Measurements from ENCODE around the gene CCDC57. TPM values are rescaled to one million over a fixed set of nuclear protein-coding genes. Genes with fewer than 3 reads are reported as not detected.

The CCDC57 gene
- total and polyA plus RNA-seq, 9 of the 15 experiments (the other 6 are each of a cell fraction or from before 2014, with no cell fraction given), result 0.83 to 36.2 (median 13.6) TPM

DNA sequence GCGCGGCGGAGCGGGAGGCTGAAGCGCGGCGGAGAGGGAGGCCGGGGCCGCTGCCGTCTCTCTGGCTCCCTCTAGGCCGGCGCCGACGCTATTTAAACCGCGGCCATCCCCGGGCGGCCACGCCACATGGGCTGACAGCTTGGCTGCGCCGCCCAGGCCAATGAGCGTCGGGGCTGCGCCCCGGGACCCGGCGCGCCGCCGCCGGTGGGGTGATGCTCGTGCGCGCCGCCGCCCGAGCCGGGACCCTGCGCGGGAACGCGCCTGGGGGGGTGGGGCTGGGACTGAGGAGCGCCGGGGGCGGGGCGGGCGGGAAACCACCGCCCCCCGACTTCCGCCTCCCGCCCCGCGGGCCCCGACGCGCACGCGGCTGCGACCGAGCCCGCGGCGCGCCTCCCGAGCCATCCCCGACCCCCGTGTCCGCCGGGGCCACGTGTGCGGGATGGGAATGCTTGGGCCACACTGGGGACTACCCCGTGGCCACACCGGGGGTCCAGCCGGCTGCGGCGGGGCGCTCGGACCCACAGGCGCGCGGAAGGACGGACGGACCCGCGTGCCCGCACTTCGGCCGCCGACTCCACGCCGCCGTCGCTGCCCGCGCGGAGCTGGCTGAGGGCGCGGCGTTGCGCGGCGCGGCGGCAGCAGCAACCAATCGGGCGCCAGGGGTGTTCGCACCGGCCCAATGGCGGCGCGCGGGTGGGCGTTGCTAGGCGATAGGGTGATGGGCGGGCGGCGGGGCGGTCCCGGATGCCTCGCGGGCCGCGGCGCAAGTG lies 114.3 kb downstream of the CCDC57 start, which contains the start of gene FASN (continued):
- TF ChIP-seq ELF4 (CRISPR knock-in tag; IDR thresholded peaks at IDR 0.05) (no peak), RBBP5 (IDR thresholded peaks at IDR 0.05; ENCODE audit: borderline replicate concordance, insufficient read depth, low read length, poor library complexity, severe bottlenecking) (peak; percentile 24), SIN3A (IDR thresholded peaks at IDR 0.05; ENCODE audit: borderline replicate concordance in 2 of 2, control insufficient read depth in 1 of 2, low read depth in 2 of 2, low read length in 2 of 2) (peak; percentile 86 to 91; a peak in 2 of 4 replicates), TBL1XR1 (IDR thresholded peaks at IDR 0.05; ENCODE audit: low read length in 2 of 2) (no peak; a peak in 1 of 4 replicates), XRCC5 (IDR thresholded peaks at IDR 0.05; ENCODE audit: low read depth, low read length) (no peak), MCM2 (IDR thresholded peaks at IDR 0.05; ENCODE audit: low read depth) (no peak), ZNF699 (CRISPR knock-in tag; IDR thresholded peaks at IDR 0.05; ENCODE audit: insufficient replicate concordance) (no peak), FOXA3 (CRISPR knock-in tag; conservative IDR thresholded peaks at IDR 0.05 in 1 of 2, IDR thresholded peaks at IDR 0.05 in 1 of 2) (no peak), CHD1 (IDR thresholded peaks at IDR 0.05; ENCODE audit: low read length) (no peak), KDM5B (IDR thresholded peaks at IDR 0.05; ENCODE audit: insufficient replicate concordance, low read depth, low read length) (peak; percentile 98), TAF1 (IDR thresholded peaks at IDR 0.05; ENCODE audit: control insufficient read depth, extremely low read depth, insufficient read depth, low read length, severe bottlenecking) (peak; percentile 80), HNRNPUL1 (IDR thresholded peaks at IDR 0.05; ENCODE audit: low read length) (no peak), ZNF232 (CRISPR knock-in tag; IDR thresholded peaks at IDR 0.05) (no peak), ZNF133 (CRISPR knock-in tag; IDR thresholded peaks at IDR 0.05) (no peak), ZNF436 (CRISPR knock-in tag; IDR thresholded peaks at IDR 0.05) (no peak)
- TF ChIP-seq, protein P1, sequence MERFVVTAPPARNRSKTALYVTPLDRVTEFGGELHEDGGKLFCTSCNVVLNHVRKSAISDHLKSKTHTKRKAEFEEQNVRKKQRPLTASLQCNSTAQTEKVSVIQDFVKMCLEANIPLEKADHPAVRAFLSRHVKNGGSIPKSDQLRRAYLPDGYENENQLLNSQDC (CRISPR knock-in tag; IDR thresholded peaks at IDR 0.05), result 0 out of 2 replicates have a peak, but pooled peaks have one; percentile 66
- TF ChIP-seq, protein P2, sequence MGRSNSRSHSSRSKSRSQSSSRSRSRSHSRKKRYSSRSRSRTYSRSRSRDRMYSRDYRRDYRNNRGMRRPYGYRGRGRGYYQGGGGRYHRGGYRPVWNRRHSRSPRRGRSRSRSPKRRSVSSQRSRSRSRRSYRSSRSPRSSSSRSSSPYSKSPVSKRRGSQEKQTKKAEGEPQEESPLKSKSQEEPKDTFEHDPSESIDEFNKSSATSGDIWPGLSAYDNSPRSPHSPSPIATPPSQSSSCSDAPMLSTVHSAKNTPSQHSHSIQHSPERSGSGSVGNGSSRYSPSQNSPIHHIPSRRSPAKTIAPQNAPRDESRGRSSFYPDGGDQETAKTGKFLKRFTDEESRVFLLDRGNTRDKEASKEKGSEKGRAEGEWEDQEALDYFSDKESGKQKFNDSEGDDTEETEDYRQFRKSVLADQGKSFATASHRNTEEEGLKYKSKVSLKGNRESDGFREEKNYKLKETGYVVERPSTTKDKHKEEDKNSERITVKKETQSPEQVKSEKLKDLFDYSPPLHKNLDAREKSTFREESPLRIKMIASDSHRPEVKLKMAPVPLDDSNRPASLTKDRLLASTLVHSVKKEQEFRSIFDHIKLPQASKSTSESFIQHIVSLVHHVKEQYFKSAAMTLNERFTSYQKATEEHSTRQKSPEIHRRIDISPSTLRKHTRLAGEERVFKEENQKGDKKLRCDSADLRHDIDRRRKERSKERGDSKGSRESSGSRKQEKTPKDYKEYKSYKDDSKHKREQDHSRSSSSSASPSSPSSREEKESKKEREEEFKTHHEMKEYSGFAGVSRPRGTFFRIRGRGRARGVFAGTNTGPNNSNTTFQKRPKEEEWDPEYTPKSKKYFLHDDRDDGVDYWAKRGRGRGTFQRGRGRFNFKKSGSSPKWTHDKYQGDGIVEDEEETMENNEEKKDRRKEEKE (IDR thresholded peaks at IDR 0.05; ENCODE audit: borderline replicate concordance in 1 of 2, control insufficient read depth in 1 of 2, low read depth in 2 of 2, low read length in 1 of 2), result no peak
- TF ChIP-seq, protein P3, sequence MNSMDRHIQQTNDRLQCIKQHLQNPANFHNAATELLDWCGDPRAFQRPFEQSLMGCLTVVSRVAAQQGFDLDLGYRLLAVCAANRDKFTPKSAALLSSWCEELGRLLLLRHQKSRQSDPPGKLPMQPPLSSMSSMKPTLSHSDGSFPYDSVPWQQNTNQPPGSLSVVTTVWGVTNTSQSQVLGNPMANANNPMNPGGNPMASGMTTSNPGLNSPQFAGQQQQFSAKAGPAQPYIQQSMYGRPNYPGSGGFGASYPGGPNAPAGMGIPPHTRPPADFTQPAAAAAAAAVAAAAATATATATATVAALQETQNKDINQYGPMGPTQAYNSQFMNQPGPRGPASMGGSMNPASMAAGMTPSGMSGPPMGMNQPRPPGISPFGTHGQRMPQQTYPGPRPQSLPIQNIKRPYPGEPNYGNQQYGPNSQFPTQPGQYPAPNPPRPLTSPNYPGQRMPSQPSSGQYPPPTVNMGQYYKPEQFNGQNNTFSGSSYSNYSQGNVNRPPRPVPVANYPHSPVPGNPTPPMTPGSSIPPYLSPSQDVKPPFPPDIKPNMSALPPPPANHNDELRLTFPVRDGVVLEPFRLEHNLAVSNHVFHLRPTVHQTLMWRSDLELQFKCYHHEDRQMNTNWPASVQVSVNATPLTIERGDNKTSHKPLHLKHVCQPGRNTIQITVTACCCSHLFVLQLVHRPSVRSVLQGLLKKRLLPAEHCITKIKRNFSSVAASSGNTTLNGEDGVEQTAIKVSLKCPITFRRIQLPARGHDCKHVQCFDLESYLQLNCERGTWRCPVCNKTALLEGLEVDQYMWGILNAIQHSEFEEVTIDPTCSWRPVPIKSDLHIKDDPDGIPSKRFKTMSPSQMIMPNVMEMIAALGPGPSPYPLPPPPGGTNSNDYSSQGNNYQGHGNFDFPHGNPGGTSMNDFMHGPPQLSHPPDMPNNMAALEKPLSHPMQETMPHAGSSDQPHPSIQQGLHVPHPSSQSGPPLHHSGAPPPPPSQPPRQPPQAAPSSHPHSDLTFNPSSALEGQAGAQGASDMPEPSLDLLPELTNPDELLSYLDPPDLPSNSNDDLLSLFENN (IDR thresholded peaks at IDR 0.05; ENCODE audit: low read depth in 2 of 2, low read length in 2 of 2), result no peak
